ENCODE measurements around the gene TRIM54.
"Not testable (repeated sequence)": the region's sequence is repeated elsewhere in the genome, so short reads cannot be mapped to it uniquely, and the experiment has no call there.

Gene TRIM54

DNA sequence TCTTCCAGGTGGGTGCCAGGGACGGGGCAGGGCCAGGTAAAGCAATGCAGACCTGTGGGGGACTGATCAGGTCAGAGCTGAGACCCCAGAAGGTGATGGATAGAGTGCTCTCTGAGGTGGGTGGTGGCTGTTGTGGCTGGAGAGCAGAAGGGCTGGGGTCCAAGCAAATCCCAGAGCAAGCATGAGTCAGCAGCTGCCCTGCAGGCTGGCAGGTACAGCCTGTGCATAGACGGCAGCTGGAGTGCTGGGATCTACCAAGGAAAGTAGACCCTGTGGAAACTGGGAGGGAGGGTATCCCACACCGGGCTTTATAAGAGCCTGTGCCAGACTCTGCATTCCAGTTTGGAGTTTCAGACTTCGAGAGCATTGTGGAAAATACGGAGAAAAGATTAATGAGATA lies 663 bp downstream of the TRIM54 start:
- no peak for DNase-seq (ENCODE audit: low read depth)

DNA sequence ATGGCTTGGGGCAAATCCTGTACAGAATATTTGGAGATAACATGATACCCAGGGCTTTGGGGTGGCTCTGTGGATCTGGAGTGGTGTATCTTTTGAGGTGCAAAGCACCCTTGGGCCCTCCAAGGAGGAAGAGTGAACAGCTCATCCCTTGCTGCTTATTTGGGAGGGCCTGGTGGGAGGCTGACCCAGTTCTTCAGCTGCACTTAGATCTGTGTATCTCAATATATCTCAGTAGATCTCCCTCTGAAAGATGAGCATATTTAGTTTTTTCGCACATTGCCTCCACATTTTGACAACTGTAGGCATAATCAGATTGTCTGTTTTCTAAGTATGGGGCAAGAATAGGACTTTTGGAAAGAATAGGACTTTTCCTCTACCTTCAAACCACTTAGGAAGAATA lies 2.8 kb downstream of the TRIM54 start:
- no peak for DNase-seq (ENCODE audit: low read depth)

DNA sequence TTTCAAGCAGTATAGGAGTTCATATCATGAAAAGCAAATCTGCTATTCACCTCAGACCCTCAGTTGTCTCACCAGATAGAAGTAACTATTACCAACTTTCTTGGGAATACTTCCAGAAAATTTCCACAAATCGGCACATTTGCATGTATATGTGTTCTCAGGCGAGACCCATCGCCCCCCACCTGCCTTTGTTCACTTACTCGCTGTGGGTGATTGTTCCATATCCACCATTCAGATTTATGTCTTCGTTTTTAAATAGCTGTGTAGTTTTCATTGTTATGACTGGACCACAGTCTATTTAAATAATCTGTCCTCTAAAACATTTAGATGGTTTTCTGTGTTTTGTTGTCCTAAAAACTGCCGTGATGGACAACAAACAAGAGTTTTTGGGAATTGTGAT lies 3.3 kb downstream of the TRIM54 start:
- no peak for DNase-seq (ENCODE audit: low read depth)

DNA sequence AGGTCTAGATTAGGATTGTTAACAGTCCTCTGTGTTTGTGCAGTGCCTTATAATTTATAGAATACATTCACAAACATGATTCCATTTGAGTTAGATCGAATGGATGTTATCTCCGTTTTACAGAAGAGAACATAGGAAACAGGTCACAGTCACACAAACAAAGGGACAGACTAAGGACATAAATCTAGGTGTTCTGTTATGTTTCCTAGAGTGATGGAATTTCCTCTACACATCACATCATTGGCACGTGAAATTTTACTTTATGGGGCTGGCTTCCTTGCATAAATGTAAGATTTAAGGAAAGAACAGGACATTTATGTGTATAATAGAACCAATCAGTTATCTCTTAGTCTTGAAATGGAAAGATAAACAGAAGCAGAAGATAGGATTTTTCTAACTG lies 6.4 kb downstream of the TRIM54 start:
- no peak for DNase-seq (ENCODE audit: low read depth)

DNA sequence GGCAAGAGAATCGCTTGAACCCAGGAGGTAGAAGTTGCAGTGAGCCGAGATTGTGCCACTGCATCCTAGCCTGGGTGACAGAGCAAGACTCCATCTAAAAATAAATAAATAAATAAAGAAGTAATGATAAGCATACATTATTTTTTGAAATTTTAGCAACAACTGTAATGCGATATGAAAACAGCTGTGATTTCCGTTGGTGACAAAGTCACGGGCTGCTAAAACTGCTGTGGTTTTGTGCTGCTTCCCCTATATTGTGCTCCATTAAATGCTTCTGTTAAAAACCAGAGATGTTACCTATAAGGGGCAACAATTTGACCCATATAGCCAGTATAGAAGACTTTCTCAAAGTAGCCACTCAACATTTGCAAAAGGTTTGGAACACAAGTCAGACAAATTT lies 8.3 kb downstream of the TRIM54 start:
- DNase-seq (ENCODE audit: low read depth), result no peak

DNA sequence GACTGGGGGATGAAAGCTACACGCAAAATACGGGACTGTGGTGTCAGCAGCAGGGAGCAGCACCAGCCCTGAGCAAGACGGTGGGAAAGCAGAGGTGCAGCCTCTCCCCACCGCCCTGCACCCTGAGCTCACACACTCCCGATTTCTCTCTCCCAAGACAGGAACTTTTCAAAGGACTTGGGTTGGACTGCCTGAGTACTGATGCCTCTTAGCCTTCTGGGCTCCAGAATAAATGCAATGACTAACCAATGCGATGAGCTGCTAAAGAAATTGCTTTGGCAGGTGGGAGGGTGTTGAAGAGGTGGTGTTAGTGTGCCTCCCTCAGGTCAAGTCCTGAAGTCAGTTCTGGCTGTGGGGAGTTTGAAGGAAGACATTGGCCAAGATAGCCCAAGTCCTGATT lies 9.6 kb downstream of the TRIM54 start:
- DNase-seq (ENCODE audit: low read depth), result no peak

DNA sequence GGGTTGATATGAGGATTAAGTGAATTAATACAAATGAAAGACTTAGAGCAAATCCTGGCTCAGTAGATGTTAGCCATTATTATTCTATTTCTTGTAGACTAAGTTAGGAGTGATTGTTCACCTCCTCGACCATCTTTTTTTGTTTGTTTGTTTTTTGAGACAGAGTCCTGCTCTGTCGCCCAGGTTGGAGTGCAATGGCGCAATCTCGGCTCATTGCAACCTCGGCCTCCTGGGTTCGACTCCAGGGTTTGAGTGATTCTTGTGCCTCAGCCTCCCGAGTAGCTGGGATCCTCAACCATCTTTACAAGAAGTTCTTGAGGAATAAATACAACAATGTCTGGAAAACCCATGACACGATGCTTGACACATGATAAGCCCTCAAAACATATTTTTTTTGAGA lies 12.7 kb downstream of the TRIM54 start:
- no peak for DNase-seq (ENCODE audit: low read depth)

DNA sequence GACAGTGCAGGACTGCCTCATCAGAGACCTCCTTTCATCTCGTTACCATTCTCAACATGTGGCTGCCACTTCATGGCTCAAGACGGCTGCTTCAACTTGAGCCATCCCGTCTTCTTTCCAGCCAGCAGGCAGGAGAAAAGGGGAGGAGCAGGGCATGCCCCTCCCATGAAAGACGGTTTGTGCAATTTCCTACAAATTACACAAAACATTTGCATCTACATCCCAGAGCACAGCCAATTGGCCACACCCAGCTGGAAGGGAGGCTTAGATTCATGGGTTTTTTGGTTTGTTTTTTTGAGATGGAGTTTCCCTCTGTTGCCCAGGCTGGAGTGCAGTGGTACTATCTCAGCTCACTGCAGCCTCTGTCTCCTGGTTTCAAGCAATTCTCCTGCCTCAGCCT lies 14.3 kb downstream of the TRIM54 start:
- no peak for DNase-seq (ENCODE audit: low read depth)

DNA sequence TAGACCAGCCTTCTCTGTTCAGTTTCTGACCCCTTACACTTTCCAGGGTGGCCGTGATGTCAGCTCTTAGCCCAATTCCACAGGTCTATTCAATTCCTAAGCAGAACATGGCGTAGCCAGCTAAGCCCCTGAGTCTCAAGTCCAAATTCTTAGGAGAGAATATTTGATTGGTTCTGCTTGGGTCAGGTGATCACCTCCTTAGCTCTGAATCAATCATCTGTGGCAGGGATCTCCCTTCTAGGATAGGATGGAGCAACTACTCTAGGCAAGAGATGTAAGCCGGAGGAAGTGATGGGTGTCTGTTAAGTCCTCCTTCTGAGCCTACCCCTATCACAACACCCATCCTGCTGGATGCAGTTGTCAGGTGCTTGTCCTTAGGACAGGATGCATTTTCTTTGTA lies 15.0 kb downstream of the TRIM54 start:
- DNase-seq (ENCODE audit: low read depth), result no peak

DNA sequence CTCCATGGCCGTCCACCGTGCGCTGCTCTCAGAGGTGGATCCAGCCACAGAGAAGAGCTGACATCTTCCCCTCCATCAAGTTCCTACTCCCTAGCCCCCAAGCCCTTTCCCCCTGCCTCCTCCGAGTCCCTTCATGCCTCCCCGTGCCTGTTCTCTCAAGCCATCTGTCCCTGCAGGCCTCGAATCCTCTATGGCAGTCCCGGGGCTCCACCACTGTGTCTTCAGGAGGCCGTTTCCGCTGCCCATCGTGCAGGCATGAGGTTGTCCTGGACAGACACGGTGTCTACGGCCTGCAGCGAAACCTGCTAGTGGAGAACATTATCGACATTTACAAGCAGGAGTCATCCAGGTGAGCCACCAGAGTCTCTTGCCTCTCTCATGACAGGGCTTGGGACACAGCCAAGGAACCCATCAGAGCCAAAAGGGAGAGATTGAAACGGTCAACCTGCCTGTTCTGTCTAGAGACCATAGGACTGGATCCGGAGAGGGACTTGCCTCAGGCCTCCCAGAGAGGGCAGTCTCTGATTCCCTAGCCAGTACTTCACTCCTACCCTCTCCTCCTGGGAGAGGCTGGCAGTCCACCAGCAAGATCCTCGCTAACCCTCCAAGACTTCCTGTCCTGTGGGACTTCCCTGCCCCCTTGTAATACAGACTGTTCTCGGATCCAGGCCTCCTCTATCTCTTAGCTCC lies 16.3 kb downstream of the TRIM54 start:
- no peak for DNase-seq (ENCODE audit: low read depth)

DNA sequence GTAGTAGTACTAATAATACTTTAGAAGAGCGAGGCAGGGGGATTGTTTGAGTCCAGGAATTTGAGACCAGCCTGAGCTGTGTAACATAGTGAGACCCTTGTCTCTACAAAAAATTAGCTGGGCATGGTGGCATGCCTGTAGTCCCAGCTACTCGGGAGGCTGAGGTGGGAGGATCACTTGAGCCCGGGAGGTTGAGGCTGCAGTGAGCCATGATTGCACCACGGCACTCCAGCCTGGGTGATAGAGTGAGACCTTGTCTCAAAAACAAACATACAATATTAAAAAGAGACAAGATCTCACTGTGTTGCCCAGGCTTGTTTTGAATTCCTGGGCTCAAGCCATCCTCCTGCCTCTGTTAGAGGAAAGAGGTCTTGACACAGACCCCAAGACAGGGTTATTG lies 18.4 kb downstream of the TRIM54 start:
- DNase-seq (ENCODE audit: low read depth), result not testable (repeated sequence)

DNA sequence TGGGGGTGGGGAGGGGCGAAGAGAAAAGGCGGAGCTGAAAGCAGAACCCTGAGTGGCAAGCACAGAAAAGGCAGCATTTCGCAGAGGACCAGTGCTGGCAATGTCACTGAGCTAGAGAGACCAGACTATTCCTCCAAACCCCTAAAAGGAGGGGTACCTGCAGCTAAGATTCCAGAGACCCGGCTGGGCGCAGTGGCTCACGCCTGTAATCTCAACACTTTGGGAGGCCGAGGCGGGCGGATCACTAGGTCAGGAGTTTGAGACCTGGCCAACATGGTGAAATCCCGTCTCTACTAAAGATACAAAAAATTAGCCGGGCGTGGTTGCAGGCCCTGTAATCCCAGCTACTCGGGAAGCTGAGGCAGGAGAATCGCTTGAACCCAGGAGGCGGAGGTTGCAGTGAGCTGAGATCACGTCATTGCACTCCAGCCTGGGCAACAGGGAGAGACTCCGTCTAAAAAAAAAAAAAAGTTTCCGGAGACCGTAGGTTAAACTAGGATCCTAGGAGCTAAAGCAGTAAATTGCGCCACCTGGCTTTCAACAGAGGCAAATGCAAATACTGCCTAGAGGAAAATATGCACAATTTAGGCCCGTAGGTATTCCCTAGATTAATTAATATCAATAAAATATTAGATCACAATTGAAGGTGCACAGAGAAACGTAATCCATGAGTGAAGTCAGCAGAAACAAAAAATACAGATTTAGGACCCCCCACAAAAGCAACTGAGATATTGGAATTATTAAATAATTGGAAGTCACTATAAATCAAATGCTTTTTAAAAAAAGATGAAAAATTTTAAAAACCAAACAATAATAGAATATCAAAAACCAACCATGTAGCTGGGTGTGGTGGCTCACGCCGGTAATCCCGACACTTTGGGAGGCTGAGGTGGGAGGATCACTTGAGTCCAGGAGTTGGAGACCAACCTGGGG lies 21.1 kb downstream of the TRIM54 start:
- peak; percentile 47 for DNase-seq (ENCODE audit: low read depth)

DNA sequence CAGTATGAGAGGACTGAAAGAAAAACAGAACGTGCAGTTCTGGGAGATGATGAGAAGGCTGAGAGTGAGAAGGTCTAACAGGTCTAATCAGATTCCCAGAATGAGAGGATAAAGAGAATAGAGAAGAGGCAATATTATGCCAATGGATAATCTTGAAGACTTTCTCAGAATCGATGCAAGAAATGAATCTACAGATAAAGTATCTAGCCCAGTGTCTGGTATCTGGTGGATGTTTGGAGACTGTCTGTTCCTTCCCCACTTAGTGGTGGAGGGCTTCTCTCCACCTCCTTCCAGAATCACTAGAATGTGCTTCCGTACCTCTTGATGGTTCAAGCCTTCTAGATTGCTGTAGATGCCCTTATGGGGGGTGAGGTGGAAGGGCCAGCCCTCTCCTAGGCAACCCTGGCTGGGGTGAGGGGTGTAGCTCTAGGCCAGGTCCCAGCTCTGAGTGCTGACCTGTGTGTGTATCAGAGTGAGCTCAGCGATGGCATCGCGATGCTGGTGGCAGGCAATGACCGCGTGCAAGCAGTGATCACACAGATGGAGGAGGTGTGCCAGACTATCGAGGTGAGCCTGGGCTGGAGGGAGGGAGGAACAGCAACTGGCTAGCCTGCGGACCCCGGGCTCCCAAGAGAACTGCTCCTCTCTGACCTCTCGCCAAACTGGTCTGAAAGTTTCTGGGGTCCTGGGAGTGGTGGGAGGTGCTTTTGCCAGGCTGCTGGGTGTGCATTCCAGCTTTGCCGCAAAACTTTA lies 22.4 kb downstream of the TRIM54 start:
- DNase-seq (ENCODE audit: low read depth), result no peak

DNA sequence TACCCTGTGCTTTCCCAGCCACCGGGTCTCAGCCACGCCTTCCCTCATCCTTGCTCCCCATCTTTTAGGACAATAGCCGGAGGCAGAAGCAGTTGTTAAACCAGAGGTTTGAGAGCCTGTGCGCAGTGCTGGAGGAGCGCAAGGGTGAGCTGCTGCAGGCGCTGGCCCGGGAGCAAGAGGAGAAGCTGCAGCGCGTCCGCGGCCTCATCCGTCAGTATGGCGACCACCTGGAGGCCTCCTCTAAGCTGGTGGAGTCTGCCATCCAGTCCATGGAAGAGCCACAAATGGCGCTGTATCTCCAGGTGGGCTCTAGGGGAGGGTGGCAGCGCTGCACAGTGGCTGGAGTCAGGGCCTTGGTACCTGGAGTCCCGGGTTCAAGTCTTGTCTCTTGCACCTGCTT lies 23.3 kb downstream of the TRIM54 start:
- DNase-seq (ENCODE audit: low read depth), result no peak

DNA sequence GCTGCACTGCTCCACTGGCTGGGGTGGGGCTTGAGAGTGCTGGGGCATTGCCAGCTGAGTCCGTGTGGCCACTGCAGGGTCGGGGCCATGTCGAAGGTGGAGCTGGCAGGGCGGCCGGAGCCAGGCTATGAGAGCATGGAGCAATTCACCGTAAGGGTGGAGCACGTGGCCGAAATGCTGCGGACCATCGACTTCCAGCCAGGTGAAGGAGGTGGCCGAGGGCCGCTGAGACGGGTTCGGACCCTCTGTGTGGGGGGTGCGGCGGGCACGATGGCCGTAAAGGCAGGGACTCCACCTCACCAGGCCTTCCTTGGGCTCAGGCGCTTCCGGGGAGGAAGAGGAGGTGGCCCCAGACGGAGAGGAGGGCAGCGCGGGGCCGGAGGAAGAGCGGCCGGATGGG lies 23.9 kb downstream of the TRIM54 start:
- no peak for DNase-seq (ENCODE audit: low read depth)

DNA sequence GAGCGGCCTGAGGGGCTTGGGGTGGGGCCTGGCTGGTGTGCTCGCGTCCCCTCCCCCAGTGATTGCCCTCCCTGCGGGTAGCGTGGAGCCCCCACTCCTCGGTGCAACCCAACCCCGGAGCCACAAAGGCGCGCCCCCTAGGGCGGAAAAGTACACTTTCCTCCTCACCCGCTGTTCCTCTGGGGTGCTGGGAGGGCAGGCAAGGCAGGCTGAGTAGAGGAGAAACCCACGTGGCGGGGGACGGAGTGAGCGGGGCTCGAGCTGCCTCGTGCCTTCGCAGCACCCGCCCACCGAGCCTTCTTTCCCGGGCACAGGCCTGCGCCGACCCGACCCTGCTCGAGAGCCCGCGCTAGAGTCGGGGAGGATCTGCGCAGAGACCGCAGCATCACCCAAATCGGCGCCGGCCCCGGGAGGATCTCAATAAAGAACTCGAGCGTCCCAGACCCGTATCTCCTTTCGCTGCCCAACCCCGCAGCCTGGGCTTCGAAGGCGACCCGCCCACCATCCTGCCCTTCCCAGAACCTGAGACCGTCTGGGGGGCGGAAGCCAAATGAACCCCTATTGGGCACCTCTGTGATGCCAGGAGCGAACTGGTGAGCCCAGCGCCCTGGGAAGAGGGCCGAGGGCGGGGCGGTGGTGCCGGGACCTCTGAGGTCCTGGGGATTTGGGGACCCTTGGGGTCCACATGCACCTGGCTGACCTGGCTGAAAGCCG lies 24.5 kb downstream of the TRIM54 start:
- no peak for DNase-seq (ENCODE audit: low read depth)

DNA sequence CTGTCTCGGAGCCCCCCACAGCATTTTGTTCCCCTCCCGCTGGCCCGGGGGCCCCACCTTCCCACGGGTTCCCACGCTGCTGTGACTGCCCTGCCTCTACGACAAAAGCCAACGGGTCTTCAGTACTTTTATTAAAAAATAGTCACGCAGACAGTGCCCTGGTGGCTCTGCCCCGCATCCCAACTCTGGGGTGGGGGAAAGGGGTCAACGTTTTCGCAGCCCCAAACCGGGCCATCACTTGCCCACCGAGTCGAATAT lies 25.0 kb downstream of the TRIM54 start:
- DNase-seq (ENCODE audit: low read depth), result no peak

DNA sequence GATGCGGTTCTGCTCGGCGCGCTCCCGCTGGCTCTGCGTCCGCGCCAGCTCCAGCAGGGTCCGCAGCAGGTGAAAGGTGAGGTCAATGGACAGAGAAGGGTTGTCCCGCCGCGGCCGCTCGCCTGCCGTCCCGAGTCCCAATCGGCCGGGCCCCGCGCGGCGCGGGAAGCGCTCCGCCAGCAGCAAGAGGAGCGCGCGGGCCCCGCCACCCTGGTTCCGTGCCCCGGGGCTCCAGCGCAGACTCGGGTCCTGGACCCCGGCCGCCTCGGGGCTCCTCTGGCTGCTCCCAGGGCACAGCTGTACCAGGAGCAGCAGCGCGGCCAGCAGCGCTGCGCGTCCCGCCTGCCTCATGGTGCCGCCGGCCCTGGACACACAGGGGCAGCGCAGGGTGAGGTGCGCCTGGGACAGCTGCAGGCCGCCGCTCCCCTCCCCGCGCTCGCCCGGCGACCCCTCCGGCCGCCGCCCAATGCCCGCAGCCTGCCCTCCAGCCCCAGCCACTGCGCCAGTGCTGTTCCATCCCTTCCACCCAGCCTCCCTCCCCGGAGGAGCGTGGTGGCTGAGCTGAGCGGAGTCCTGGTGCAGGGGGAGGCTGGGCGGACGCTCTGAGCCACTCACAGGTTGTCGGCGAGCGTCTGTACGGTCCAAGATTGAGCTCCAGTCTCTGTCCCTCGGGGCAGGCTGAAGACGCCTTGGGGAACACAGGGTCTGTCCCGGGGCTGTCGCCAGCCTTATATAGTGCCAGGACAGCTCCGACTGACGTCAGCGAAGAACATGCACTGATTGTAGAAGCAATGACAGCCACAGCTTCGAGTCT lies 25.5 kb downstream of the TRIM54 start:
- DNase-seq (ENCODE audit: low read depth), result no peak

DNA sequence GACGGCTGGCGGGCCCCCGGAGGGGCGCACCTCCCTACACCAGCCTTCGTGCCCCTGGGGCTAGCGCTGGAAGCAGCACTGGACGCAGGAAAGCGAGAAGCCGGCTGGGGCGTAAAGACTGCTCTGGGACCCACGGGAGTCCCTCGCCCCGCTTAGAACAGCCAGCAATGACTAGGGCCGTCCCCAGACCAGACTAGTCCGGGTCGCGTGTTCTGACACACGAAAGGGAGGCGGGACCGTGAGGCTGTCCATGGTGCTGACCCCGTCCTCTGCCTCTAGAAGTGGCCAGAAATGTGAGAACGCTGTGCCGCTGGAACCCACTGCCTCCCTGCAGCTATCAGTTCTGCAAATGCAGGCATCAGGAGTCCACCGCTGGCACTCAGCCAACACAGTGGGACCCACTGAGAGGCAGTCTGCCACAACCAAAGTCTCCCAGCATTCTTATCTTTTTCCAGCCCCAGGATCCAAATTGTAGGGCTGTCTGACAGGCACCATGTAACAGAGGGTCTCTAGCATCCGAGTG lies 26.2 kb downstream of the TRIM54 start, which contains the start of gene UCN:
UCN (minus strand) TSS at position 87 of the 523 bp plus-strand sequence. CDS start 550 bp downstream, outside the sequence.
- DNase-seq (ENCODE audit: low read depth), result no peak

DNA sequence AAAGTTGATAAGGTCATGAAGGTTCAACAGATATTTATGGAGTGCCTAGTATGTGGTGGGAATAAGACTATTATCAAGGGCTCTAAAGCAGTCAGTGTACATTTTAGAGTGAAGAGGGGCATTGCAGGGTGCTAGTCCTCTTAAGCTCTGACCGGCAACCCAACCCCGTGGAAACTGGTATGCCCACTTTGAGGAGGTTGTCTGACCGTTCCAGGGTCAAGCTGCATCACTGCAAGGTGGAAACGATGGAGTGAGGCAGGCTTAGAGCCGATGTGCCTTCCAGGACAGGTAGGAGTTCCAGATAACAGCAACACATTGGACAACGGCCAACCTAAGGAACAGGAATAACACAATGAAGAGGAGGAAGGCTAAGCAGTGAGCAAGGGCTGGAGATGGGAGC lies 27.4 kb downstream of the TRIM54 start:
- no peak for DNase-seq (ENCODE audit: low read depth)

DNA sequence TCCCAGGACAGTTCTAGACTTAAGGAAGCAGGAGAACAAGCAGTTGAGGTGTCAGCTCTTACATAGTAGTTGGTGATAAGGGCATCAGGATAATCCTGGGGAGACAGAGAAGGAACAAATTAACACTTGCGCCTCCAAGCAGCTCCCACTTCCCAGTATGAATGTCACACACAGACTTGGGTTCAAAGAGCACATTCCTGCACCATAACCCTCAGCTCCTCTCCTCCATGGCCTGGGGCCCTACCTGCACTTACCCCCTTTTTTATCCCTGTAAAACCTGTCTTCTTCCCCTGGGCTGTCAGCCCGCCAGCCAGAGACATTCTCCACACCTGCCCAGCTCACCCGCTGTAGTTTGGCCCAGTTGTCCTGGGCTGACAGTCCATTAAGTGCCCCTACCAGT lies 29.9 kb downstream of the TRIM54 start:
- DNase-seq (ENCODE audit: low read depth), result no peak
